Measurements from ENCODE around the gene NID2.

GRCh38 chr14:52032204-52032801, 36.6 kb downstream of the NID2 start:
- TF ChIP-seq CTCF (IDR thresholded peaks at IDR 0.05) (no peak), POLR2A (IDR thresholded peaks at IDR 0.05) (no peak)
